Cardiac muscle cell (in vitro differentiated cells and primary cell): ENCODE data around the gene MYL4. TPM values are rescaled to one million over a fixed set of nuclear protein-coding genes. Genes with fewer than 3 reads are reported as not detected.

Experiments
- DNase-seq, 2 donors: peaks; one replicate each; pipeline versions ENCODE4 v3.0.0 to v3.0.0-alpha.2; 2010 to 2017; ENCODE audit warnings: low read depth in 1 of 2, low spot score in 1 of 2
- H3K27ac ChIP-seq: fragments of 200-600 bp; sonication (generic); 2 replicates; pipeline ENCODE4 v1.5.1; 2016
- H3K27me3 ChIP-seq: fragments of 200-600 bp; sonication (generic); 2 replicates; pipeline ENCODE4 v1.6.0; 2016; ENCODE audit warnings: control low read depth
- H3K36me3 ChIP-seq: fragments of 200-600 bp; sonication (generic); 2 replicates; pipeline ENCODE4 v1.5.1; 2016; ENCODE audit warnings: control low read depth
- H3K4me1 ChIP-seq: fragments of 200-600 bp; sonication (generic); 2 replicates; pipeline ENCODE4 v1.8.1; 2017; ENCODE audit warnings: low read depth, mild to moderate bottlenecking, mixed run types
- H3K4me3 ChIP-seq: fragments of 200-600 bp; sonication (generic); 2 replicates; pipeline ENCODE4 v1.5.1; 2016; ENCODE audit warnings: mild to moderate bottlenecking
- H3K9me3 ChIP-seq: fragments of 200-600 bp; sonication (generic); 2 replicates; pipeline ENCODE4 v1.5.1; 2017; ENCODE audit warnings: low read depth, mild to moderate bottlenecking, control low read depth
- CTCF ChIP-seq: IDR thresholded peaks from 2 replicates; pipeline ENCODE4 v1.5.1; 2012; ENCODE audit warnings: low read depth, mild to moderate bottlenecking, low read length
- polyA plus RNA-seq: library from polyadenylated mRNA; unstranded; fragments of >200 nt; fragmentation: Nextera tagmentation; extraction: Ambion mirVana; gene quantifications from 2 replicates; pipeline ENCODE4 v1.2.1, GENCODE V29; 2016
- total RNA-seq: library from RNA; depleted of rRNA; stranded (reverse); fragments of >200 nt; gene quantifications from 2 replicates; pipeline ENCODE4 v1.2.3, GENCODE V29; 2016

Gene MYL4
- total and polyA plus RNA-seq, 2 experiments from 2014 or later = 2,925 to 5,148 TPM

- TF ChIP-seq CTCF = no peak
- no peaks in the 10 kb centered on the region for H3K4me1 ChIP-seq
These were observed 37.0 kb downstream of the MYL4 start for GRCh38 chr17:47246120-47246519.

GRCh38 chr17:47250855-47251254, 41.7 kb downstream of the MYL4 start:
- no peak overlapping the region for H3K27ac ChIP-seq
- no peaks in the 10 kb centered on the region for H3K9me3 ChIP-seq
- H3K36me3 ChIP-seq = peaks cover 6% of the 10 kb centered on the region
- no peak overlapping the region for H3K4me3 ChIP-seq
- H3K4me1 ChIP-seq = peaks cover 11% of the 10 kb centered on the region
- no peak for TF ChIP-seq CTCF
- H3K27me3 ChIP-seq = peaks cover 24% of the 10 kb centered on the region
- DNase-seq = no peak

More at GRCh38 chr17:47246120-47246519, 37.0 kb downstream of the MYL4 start:
- peaks cover 34% of the 10 kb centered on the region for H3K36me3 ChIP-seq
- no peaks in the 10 kb centered on the region for H3K9me3 ChIP-seq
- no peak overlapping the region for H3K4me3 ChIP-seq
- H3K27me3 ChIP-seq = no peaks in the 10 kb centered on the region
- H3K27ac ChIP-seq = no peak overlapping the region
- no peak for DNase-seq

- peaks cover 11% of the 10 kb centered on the region for H3K4me1 ChIP-seq
- no peak for TF ChIP-seq CTCF
- no peak overlapping the region for H3K4me3 ChIP-seq
- DNase-seq = no peak
- H3K27ac ChIP-seq = no peak overlapping the region
- peaks cover 6% of the 10 kb centered on the region for H3K36me3 ChIP-seq
- H3K9me3 ChIP-seq = no peaks in the 10 kb centered on the region
- peaks cover 24% of the 10 kb centered on the region for H3K27me3 ChIP-seq
These were observed 42.3 kb downstream of the MYL4 start for GRCh38 chr17:47251421-47251940.

GRCh38 chr17:47252209-47252608, 43.1 kb downstream of the MYL4 start:
- Histone ChIP-seq H3K27me3 (peaks cover 24% of the 10 kb centered on the region), H3K4me3 (no peak overlapping the region), H3K9me3 (no peaks in the 10 kb centered on the region), H3K36me3 (peaks cover 4% of the 10 kb centered on the region), H3K27ac (no peak overlapping the region), H3K4me1 (peaks cover 11% of the 10 kb centered on the region)
- no peak for TF ChIP-seq CTCF
- DNase-seq = peak in 1 of 2 donors; percentile 59

GRCh38 chr17:47252766-47253512, 43.8 kb downstream of the MYL4 start:
- H3K36me3 ChIP-seq = peaks cover 4% of the 10 kb centered on the region
- H3K4me3 ChIP-seq = peak overlapping the region; percentile 34
- H3K27ac ChIP-seq = no peak overlapping the region
- H3K9me3 ChIP-seq = no peaks in the 10 kb centered on the region
- DNase-seq = no peak
- peaks cover 11% of the 10 kb centered on the region for H3K4me1 ChIP-seq
- peaks cover 24% of the 10 kb centered on the region for H3K27me3 ChIP-seq
- no peak for TF ChIP-seq CTCF
